K562 (cell line): Measurements from ENCODE around the gene MAP3K7CL. TPM values are rescaled to one million over a fixed set of nuclear protein-coding genes. Genes with fewer than 3 reads are reported as not detected.

ENCODE experiments used
- BCOR ChIP-seq: fragments of 450-650 bp; IDR thresholded peaks from 2 replicates; pipeline ENCODE4 v1.6.1; 2016
- EGR1 ChIP-seq: fragments of 450-650 bp; conservative IDR thresholded peaks from 2 replicates; pipeline ENCODE4 v1.6.1; 2017; ENCODE audit warnings: mild to moderate bottlenecking
- KLF1 ChIP-seq: fragments of 450-650 bp; IDR thresholded peaks from 2 replicates; pipeline ENCODE4 v1.6.1; 2016; ENCODE audit warnings: missing genetic modification characterization, missing compliant biosample characterization
- KLF10 ChIP-seq: fragments of 250-450 bp; sonication (Bioruptor Pico); IDR thresholded peaks from 2 replicates; pipeline ENCODE4 v1.6.1; 2021; ENCODE audit warnings: matching md5 sums
- MCM5 ChIP-seq: fragments of 450-650 bp; IDR thresholded peaks from 2 replicates; pipeline ENCODE4 v1.6.1; 2016; ENCODE audit warnings: low read depth
- MXI1 ChIP-seq: IDR thresholded peaks from 2 replicates; pipeline ENCODE4 v1.6.1; 2011; ENCODE audit warnings: low read depth, mild to moderate bottlenecking, improper control_type of control experiment, low read length
- RAD21 ChIP-seq, 2 experiments: fragments of 250-450 bp in 1 of 2; fragments of 450-650 bp in 1 of 2; sonication (Bioruptor Pico) in 1 of 2; formaldehyde crosslinking in 1 of 2; IDR thresholded peaks in 1 of 2; conservative IDR thresholded peaks in 1 of 2; 2 replicates each; pipeline versions ENCODE4 v1.4.0 to v1.8.0; 2020 to 2022; ENCODE audit warnings: mild to moderate bottlenecking in 2 of 2, moderate library complexity in 1 of 2
- RCOR1 ChIP-seq, 2 experiments: IDR thresholded peaks; 2 replicates each; pipeline ENCODE4 v1.6.1; 2012; ENCODE audit warnings: low read depth in 2 of 2, low read length in 2 of 2, borderline replicate concordance in 1 of 2, improper control_type of control experiment in 1 of 2
- SP2 ChIP-seq: IDR thresholded peaks from 2 replicates; pipeline ENCODE4 v1.6.1; 2011; ENCODE audit warnings: mild to moderate bottlenecking, low read depth, low read length, moderate library complexity; ENCODE audit not compliant: poor library complexity, severe bottlenecking; ENCODE audit errors: extremely low read depth
- SUPT5H ChIP-seq: fragments of 450-650 bp; IDR thresholded peaks from 2 replicates; pipeline ENCODE4 v1.6.1; 2016
- TRIM28 ChIP-seq: fragments of 450-650 bp; IDR thresholded peaks from 2 replicates; pipeline ENCODE4 v1.6.1; 2017
- polyA plus RNA-seq, 8 experiments: library from polyadenylated mRNA; depleted of rRNA in 4 of 8; stranded (reverse) in 5 of 8; unstranded in 3 of 8; fragments of >200 nt; fragmentation: Nextera tagmentation in 2 of 8; fragmentation: Illumina TruSeq in 1 of 8; extraction: Ambion mirVana in 2 of 8; extraction: Trizol in 1 of 8; gene quantifications; 2 replicates each; pipeline versions ENCODE4 v1.2.1 to v1.2.3, GENCODE V29; 2011 to 2014; ENCODE audit warnings: inconsistent platforms in 1 of 8, missing spikeins in 1 of 8
- total RNA-seq, 7 experiments: library from RNA; depleted of rRNA in 6 of 7; stranded (reverse); fragments of >200 nt in 6 of 7; fragmentation: Illumina TruSeq in 2 of 7; extraction: Trizol in 2 of 7; gene quantifications; 2 replicates each; pipeline versions ENCODE4 v1.2.1 to v1.2.3, GENCODE V29; 2011 to 2021; ENCODE audit warnings: low replicate concordance in 1 of 7
- TF ChIP-seq, protein P1 (sequence below), 2 experiments: fragments of 450-650 bp in 1 of 2; sonication (generic) in 1 of 2; formaldehyde crosslinking; conservative IDR thresholded peaks; 2 replicates each; pipeline versions ENCODE4 v1.4.0 to v1.8.1; 2020 to 2022; ENCODE audit warnings: mild to moderate bottlenecking in 1 of 2, missing genetic modification reagents in 1 of 2
- TF ChIP-seq, protein P2 (sequence below): fragments of 150-350 bp; conservative IDR thresholded peaks from 2 replicates; pipeline ENCODE4 v1.6.1; 2014; ENCODE audit warnings: low read length
- TF ChIP-seq, protein P3 (sequence below), 2 experiments: IDR thresholded peaks; 2 replicates each; pipeline ENCODE4 v1.6.1; 2011; ENCODE audit warnings: borderline replicate concordance in 1 of 2, control low read depth in 1 of 2, low read depth in 1 of 2, low read length in 1 of 2, mild to moderate bottlenecking in 1 of 2, mixed read lengths in 1 of 2, moderate library complexity in 1 of 2; ENCODE audit not compliant: insufficient read depth in 1 of 2, insufficient read length in 1 of 2, poor library complexity in 1 of 2, severe bottlenecking in 1 of 2; ENCODE audit errors: extremely low read depth in 1 of 2
- TF ChIP-seq, protein P4 (sequence below): sonication (generic); formaldehyde crosslinking; IDR thresholded peaks from 2 replicates; pipeline ENCODE4 v1.9.0; 2022; ENCODE audit warnings: mild to moderate bottlenecking, missing genetic modification reagents

Gene MAP3K7CL
- total and polyA plus RNA-seq, 9 of the 15 experiments (the other 6 are each of a cell fraction or from before 2014, with no cell fraction given), result 0.13 to 0.15 (median 0.14) TPM; not detected in 6

DNA sequence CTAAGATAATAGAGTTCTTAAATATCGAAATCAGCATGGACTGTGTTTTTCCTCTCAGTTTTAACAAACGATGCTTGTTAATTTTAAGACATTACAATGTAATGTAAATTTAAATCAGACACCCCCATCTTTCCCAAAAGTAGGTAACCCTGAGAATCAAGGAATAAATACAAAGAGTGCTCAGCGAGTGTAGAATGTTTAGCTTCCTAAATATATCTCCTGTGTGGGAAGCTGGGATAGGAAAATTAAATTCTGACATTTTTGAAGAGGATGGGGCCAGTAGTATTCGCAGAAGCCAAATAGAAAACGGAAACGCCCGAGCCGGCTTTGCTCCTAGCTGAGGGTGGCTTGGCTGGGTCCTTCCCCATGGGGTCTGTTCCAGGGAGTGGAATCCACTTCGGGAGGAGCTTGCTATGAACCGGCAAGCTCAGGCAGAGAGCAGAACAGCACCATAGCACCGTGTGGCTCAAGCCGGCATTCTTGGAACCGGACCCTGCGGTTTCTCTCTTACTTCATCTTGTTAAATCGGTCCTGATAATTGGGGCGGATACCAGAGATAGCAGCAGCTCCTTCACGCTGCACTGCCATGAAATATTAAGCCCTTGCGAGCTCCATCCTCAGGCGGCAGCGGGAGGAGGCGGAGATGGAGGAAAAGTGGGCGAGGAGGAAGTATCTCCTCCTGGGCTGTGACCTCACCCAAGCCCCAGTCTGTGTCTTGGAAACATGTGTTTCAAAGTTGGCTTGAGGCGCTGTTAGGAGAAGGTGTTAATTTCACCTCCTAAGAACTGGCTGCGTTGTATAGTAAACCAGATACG, 24.9 kb downstream of the MAP3K7CL start (continued):
- TF ChIP-seq, protein P1, sequence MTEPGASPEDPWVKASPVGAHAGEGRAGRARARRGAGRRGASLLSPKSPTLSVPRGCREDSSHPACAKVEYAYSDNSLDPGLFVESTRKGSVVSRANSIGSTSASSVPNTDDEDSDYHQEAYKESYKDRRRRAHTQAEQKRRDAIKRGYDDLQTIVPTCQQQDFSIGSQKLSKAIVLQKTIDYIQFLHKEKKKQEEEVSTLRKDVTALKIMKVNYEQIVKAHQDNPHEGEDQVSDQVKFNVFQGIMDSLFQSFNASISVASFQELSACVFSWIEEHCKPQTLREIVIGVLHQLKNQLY (CRISPR knock-in tag; conservative IDR thresholded peaks at IDR 0.05), result no peak
- TF ChIP-seq, protein P2, sequence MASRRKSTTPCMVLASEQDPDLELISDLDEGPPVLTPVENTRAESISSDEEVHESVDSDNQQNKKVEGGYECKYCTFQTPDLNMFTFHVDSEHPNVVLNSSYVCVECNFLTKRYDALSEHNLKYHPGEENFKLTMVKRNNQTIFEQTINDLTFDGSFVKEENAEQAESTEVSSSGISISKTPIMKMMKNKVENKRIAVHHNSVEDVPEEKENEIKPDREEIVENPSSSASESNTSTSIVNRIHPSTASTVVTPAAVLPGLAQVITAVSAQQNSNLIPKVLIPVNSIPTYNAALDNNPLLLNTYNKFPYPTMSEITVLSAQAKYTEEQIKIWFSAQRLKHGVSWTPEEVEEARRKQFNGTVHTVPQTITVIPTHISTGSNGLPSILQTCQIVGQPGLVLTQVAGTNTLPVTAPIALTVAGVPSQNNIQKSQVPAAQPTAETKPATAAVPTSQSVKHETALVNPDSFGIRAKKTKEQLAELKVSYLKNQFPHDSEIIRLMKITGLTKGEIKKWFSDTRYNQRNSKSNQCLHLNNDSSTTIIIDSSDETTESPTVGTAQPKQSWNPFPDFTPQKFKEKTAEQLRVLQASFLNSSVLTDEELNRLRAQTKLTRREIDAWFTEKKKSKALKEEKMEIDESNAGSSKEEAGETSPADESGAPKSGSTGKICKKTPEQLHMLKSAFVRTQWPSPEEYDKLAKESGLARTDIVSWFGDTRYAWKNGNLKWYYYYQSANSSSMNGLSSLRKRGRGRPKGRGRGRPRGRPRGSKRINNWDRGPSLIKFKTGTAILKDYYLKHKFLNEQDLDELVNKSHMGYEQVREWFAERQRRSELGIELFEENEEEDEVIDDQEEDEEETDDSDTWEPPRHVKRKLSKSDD, result no peak
- TF ChIP-seq, protein P3, sequence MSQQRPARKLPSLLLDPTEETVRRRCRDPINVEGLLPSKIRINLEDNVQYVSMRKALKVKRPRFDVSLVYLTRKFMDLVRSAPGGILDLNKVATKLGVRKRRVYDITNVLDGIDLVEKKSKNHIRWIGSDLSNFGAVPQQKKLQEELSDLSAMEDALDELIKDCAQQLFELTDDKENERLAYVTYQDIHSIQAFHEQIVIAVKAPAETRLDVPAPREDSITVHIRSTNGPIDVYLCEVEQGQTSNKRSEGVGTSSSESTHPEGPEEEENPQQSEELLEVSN (IDR thresholded peaks at IDR 0.05; ENCODE audit: borderline replicate concordance in 1 of 2, extremely low read depth in 1 of 2, insufficient read depth in 1 of 2, insufficient read length in 1 of 2, low read depth in 1 of 2, low read length in 1 of 2, poor library complexity in 1 of 2, severe bottlenecking in 1 of 2), result peak in 1 of 2 experiments; percentile 64
- TF ChIP-seq SP2 (no peak), RCOR1 (IDR thresholded peaks at IDR 0.05; ENCODE audit: borderline replicate concordance in 1 of 2, low read depth in 2 of 2, low read length in 2 of 2) (peak in 1 of 2 experiments; percentile 65; a peak in 1 of 4 replicates), KLF10 (CRISPR knock-in tag) (no peak), MCM5 (no peak), BCOR (no peak), KLF1 (peak; percentile 56; the same call in 1 of the 2 replicates), EGR1 (0 out of 2 replicates have a peak, but pooled peaks have one; percentile 26), RAD21 (CRISPR knock-in tag; conservative IDR thresholded peaks at IDR 0.05 in 1 of 2, IDR thresholded peaks at IDR 0.05 in 1 of 2) (0 out of 4 replicates have a peak, but pooled peaks of 1 of the 2 experiments have one; percentile 6), MXI1 (no peak), SUPT5H (no peak), TRIM28 (no peak)
- TF ChIP-seq, protein P4, sequence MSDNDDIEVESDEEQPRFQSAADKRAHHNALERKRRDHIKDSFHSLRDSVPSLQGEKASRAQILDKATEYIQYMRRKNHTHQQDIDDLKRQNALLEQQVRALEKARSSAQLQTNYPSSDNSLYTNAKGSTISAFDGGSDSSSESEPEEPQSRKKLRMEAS (CRISPR knock-in tag), result peak; percentile 56; the same call in 1 of the 2 replicates
